Smooth muscle cell of bladder (primary cell): ENCODE data around the gene KIF13A. TPM values are rescaled to one million over a fixed set of nuclear protein-coding genes. Genes with fewer than 3 reads are reported as not detected.

Experiments used
- total RNA-seq: library from RNA; depleted of rRNA; stranded (reverse); fragments of >200 nt; gene quantifications from 2 replicates; pipeline ENCODE4 v1.2.3, GENCODE V29; 2014

Gene KIF13A
- total RNA-seq = 48.8 and 72.6 TPM in 2 replicates

GRCh38 chr6:17987447-17987696, at the start of gene KIF13A:
TSS of gene KIF13A (minus strand) at chr6:17987635. CDS start at chr6:17987463, 172 bp downstream.

Other genes with a start within 250 kb of the KIF13A start
- 1.3 and 1.8 TPM in 2 replicates for gene NHLRC1, start 135.0 kb upstream of the KIF13A start, total RNA-seq
- gene TPMT, start 167.4 kb upstream of the KIF13A start, total RNA-seq = 10.7 and 11.0 TPM in 2 replicates
- 9.2 and 11.9 TPM in 2 replicates for gene KDM1B, start 167.8 kb upstream of the KIF13A start, total RNA-seq